Ectodermal cell (in vitro differentiated cells): ENCODE measurements around the gene HTRA1.

Experiments
- H3K27ac ChIP-seq: 2 replicates; pipeline ENCODE4 v1.7.0; 2013; ENCODE audit warnings: mild to moderate bottlenecking, low read depth, low read length; ENCODE audit not compliant: insufficient read depth, poor library complexity, severe bottlenecking
- H3K27me3 ChIP-seq: 2 replicates; pipeline ENCODE4 v1.7.0; 2013; ENCODE audit warnings: mild to moderate bottlenecking, low read length; ENCODE audit not compliant: insufficient read depth, control insufficient read depth, poor library complexity, severe bottlenecking
- H3K36me3 ChIP-seq: one replicate; pipeline ENCODE4 v1.7.0; 2013; ENCODE audit warnings: low read length; ENCODE audit not compliant: control insufficient read depth, insufficient read depth
- H3K4me1 ChIP-seq: one replicate; pipeline ENCODE4 v1.7.0; 2013; ENCODE audit warnings: low read length; ENCODE audit not compliant: control insufficient read depth, insufficient read depth
- H3K4me3 ChIP-seq: 2 replicates; pipeline ENCODE4 v1.7.0; 2013; ENCODE audit warnings: low read depth, low read length, control low read depth; ENCODE audit not compliant: insufficient read depth
- H3K9me3 ChIP-seq: 2 replicates; pipeline ENCODE4 v1.7.0; 2013; ENCODE audit warnings: mild to moderate bottlenecking, low read length, moderate library complexity; ENCODE audit not compliant: control insufficient read depth
- WGBS, 2 experiments: methylation state at CpG; one replicate each; pipeline ENCODE4 v1.1.7; 2013; ENCODE audit warnings: missing lambda C conversion rate in 2 of 2; 5-methylcytosine and 5-hydroxymethylcytosine counted together

Gene HTRA1

DNA sequence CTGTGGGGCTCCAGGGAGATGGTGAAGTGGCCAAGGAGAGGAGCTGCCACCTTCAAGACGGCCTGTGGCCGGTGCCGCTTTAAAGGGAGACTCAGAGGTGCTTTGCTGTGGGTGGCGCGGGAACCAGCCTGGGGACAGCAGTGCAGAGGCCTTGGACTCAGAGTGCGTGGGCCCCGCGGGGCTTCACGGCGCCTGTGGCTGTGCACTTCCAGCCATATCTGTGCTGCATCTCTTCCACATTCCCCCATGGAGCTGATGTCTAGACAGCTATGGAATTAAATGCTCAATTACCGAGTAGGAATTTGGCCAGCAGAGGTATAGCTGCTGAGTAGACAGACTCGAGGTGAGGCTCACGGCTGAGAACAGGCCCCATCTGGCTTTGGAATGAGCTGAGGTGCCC, 41.7 kb downstream of the HTRA1 start:
- Histone ChIP-seq H3K9me3 (no peaks in the 10 kb centered on the region), H3K27me3 (no peaks in the 10 kb centered on the region), H3K4me3 (no peak overlapping the region), H3K4me1 (no peaks in the 10 kb centered on the region), H3K27ac (no peak overlapping the region), H3K36me3 (no peaks in the 10 kb centered on the region)
- WGBS, 2 experiments: 93 to 96% methylated on average over 13 of the region's 13 CpGs

DNA sequence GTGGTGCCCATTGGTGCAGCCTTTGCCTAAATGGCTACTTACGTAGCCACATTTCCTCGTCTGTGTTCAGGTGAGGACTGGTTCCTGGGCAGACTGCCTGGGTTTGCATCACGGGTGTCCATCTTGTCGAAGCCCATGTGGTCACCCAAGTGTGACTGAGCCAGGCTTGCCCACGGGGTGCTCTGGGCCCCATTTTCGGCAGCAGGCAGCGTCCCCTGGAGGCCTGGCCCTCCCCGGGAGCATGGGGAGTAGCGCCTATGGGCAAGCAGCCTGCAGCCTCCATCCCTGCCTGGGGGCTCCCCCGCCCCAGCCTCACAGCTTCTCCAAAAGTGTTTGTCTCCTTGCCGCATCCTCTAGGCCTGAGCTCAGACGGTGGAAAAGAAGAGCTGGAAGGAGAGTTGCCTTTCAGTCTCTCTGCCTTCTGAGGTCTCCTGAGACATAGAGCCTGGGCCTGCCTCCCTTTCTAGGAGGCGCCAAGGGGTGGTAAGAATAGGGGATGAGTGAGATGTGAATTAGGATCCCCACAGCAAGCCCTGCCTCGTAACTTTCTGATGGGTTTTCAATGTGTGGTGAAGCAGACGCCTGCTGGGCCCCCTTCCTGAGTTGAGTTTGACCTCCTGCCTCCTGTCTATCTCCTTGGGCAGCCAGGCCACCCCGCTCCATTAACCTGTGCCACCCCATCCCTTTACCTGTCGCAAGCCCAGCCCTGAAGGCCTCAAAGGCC, 42.7 kb downstream of the HTRA1 start:
- Histone ChIP-seq H3K27ac (no peak overlapping the region), H3K36me3 (no peaks in the 10 kb centered on the region), H3K4me1 (no peaks in the 10 kb centered on the region), H3K4me3 (no peak overlapping the region), H3K27me3 (no peaks in the 10 kb centered on the region), H3K9me3 (no peaks in the 10 kb centered on the region)
- WGBS, 2 experiments: 89 to 91% methylated on average over 17 of the region's 17 CpGs

DNA sequence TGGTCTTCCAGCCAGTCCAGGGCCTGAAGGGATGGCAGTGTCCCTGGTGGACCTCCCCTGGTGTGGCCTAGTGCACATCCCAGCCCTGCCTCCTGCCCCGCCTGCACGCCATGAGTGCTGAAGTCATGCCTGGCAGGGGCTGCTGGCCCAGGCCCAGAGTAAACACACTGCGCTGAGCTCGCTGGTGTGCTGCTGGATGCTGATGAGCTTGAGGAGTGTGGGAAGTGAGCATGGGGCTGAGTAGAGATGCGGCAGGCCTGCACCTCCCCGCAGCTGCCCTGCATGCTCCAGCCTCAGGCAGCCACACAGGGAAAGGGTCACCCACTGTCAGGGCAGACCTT, 43.2 kb downstream of the HTRA1 start:
- no peaks in the 10 kb centered on the region for H3K27me3 ChIP-seq
- no peaks in the 10 kb centered on the region for H3K36me3 ChIP-seq
- no peaks in the 10 kb centered on the region for H3K9me3 ChIP-seq
- H3K4me1 ChIP-seq: no peaks in the 10 kb centered on the region
- H3K4me3 ChIP-seq: no peak overlapping the region
- 77 to 79% methylated on average over 6 of the region's 6 CpGs for WGBS, 2 experiments
- no peak overlapping the region for H3K27ac ChIP-seq

- no peaks in the 10 kb centered on the region for H3K27me3 ChIP-seq
- no peaks in the 10 kb centered on the region for H3K9me3 ChIP-seq
- no peak overlapping the region for H3K4me3 ChIP-seq
- H3K4me1 ChIP-seq: no peaks in the 10 kb centered on the region
- no peak overlapping the region for H3K27ac ChIP-seq
- 99% methylated on average over 4 to 5 of the region's 5 CpGs for WGBS, 2 experiments
- H3K36me3 ChIP-seq: no peaks in the 10 kb centered on the region
Observed at GRCh38 chr10:122505011-122505410, 43.7 kb downstream of the HTRA1 start.

DNA sequence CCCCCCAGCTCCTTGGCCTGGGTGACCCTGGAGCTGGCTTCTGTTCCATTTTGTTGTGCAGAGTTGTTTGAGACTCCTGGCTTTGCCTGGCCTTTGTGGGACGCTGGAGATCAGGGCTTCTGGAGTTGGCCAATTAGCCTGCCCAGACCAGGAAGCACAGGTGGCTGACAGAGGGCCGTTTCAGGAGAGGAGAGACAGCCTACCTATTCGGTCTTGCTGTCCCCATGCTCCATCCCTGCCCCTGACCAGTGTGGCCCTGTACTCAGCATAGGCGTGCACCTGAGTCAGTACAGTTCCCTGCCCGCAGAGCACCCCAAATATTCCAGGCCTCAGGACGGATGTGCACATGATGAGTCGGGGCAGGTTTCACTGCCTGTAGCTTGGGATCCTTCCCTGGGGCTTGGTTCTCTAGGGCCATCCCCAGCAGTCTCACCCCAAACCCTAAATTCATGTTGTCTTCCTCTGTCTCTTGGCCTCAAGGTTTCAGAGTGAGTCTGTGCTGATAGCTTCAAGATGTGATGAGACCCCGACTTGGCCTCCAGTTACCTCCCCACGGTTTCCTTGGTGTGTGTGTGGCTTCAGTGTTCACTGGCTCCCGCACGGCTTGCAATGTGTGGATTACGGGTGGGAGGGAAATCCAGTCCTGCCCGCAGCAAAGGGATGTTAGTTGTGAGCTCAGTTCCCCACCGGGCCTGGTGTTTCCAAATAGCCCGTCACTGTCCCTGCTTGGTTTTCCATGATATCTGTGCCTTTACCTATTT, 44.7 kb downstream of the HTRA1 start:
- no peak overlapping the region for H3K4me3 ChIP-seq
- no peaks in the 10 kb centered on the region for H3K9me3 ChIP-seq
- H3K27me3 ChIP-seq: no peaks in the 10 kb centered on the region
- peaks cover 4% of the 10 kb centered on the region for H3K4me1 ChIP-seq
- 91 to 92% methylated on average over 15 of the region's 15 CpGs for WGBS, 2 experiments
- no peaks in the 10 kb centered on the region for H3K36me3 ChIP-seq
- no peak overlapping the region for H3K27ac ChIP-seq

DNA sequence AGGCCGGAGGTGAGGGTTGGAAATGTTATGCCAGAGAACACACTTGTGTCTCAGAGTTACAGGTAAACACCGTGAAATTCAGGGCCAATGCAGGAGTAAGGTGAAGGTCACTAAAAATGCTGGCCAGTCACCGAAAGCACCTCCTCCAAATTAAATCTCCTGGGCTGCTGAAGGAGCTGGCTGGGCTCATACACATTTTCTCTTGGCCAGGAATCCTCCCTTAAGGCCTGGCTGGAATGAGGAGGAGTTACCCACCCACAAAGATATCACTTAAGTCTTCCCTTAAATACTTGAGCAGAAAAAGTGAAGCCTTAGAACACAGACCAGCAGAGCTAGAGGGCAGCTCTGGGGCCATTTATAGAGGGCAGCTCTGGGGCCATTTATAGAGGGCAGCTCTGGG, 46.3 kb downstream of the HTRA1 start:
- no peaks in the 10 kb centered on the region for H3K27me3 ChIP-seq
- no peak overlapping the region for H3K4me3 ChIP-seq
- H3K36me3 ChIP-seq: no peaks in the 10 kb centered on the region
- peaks cover 4% of the 10 kb centered on the region for H3K4me1 ChIP-seq
- no peaks in the 10 kb centered on the region for H3K9me3 ChIP-seq
- no peak overlapping the region for H3K27ac ChIP-seq
- WGBS, 2 experiments: 95% methylated on average over 3 of the region's 3 CpGs

DNA sequence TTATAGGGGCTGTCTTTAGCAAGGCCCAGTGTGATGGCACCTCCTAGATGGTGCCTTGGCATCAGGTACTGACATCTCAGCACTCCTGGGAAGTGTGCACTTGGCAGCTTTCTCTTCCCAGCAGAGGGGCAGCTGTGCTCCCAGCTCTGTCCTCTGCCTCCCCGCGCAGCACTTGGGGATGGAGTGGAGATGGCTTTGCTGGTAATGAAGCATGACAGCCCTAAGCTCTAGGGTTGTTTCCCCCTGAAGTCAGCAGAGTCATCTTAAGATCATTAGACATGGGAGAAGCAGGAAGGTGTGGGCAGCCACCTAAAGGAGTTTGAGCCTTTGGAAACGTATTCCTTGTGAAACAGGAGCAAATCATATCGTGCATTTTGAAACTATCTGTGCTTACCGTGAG, 46.7 kb downstream of the HTRA1 start:
- H3K9me3 ChIP-seq: no peaks in the 10 kb centered on the region
- WGBS, 2 experiments: 92 to 93% methylated on average over 5 of the region's 5 CpGs
- H3K27me3 ChIP-seq: no peaks in the 10 kb centered on the region
- no peak overlapping the region for H3K27ac ChIP-seq
- no peaks in the 10 kb centered on the region for H3K36me3 ChIP-seq
- no peak overlapping the region for H3K4me3 ChIP-seq
- peaks cover 4% of the 10 kb centered on the region for H3K4me1 ChIP-seq

DNA sequence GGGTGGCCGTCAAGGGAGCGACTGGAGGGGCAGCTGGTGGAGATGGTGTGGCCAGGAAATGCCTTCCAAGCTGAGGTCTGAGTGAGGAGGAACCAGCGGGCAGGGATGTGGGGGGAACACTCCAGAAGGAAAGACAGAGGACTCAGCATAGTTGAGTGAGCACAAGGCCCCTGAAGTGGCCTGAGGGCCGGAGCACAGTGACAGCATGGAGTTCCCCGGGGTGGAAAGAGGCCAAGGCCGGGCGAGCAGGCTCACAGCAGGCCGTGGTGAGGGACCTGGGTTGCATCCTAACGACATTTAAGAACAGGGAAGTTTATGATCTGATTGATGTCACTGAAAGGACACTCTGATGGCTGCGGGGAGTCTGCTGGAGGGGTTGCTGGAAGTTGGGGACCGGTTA, 48.0 kb downstream of the HTRA1 start:
- no peak overlapping the region for H3K4me3 ChIP-seq
- peaks cover 4% of the 10 kb centered on the region for H3K4me1 ChIP-seq
- H3K9me3 ChIP-seq: no peaks in the 10 kb centered on the region
- H3K27ac ChIP-seq: no peak overlapping the region
- WGBS, 2 experiments: 90% methylated on average over 11 of the region's 11 CpGs
- no peaks in the 10 kb centered on the region for H3K36me3 ChIP-seq
- no peaks in the 10 kb centered on the region for H3K27me3 ChIP-seq

GRCh38 chr10:122510326-122510725, 49.0 kb downstream of the HTRA1 start:
- Histone ChIP-seq H3K9me3 (no peaks in the 10 kb centered on the region), H3K27me3 (no peaks in the 10 kb centered on the region), H3K4me1 (peaks cover 4% of the 10 kb centered on the region), H3K27ac (no peak overlapping the region), H3K4me3 (no peak overlapping the region), H3K36me3 (no peaks in the 10 kb centered on the region)
- WGBS, 2 experiments: 81 to 87% methylated on average over 11 of the region's 11 CpGs

DNA sequence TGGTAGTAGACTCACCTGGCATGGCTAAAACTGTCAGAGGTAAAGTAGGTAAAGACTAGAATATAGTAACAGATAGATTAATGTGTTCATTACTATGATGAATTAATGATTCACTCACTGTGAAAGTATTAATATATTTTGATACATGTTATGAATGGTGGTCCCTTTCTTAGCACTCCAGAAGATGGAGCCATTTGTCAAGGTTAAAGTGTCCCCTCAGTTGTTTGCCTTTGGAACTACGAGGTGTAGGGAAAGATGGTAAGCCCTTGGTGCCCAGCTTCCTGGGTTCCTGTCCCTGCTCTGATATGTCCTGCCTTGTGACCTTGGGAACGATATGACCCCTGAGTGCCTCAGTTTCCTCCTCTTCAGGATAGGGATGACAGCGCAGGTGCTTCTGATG, 49.4 kb downstream of the HTRA1 start:
- WGBS, 2 experiments: 94 to 99% methylated on average over 3 of the region's 3 CpGs
- no peaks in the 10 kb centered on the region for H3K36me3 ChIP-seq

More for the DNA sequence above, 49.4 kb downstream of the HTRA1 start:
- Histone ChIP-seq H3K9me3 (no peaks in the 10 kb centered on the region), H3K27ac (no peak overlapping the region), H3K4me3 (no peak overlapping the region), H3K27me3 (no peaks in the 10 kb centered on the region), H3K4me1 (peaks cover 4% of the 10 kb centered on the region)
